HFF-Myc (cell line): Measurements from ENCODE around the gene BACE1-AS.

ENCODE experiments used
- DNase-seq: peaks from one replicate; pipeline ENCODE4 v3.0.0-alpha.2; 2011; ENCODE audit warnings: low read depth; ENCODE audit errors: extremely low read depth
- H3K4me3 ChIP-seq: replicated peaks from 2 replicates; pipeline ENCODE4 v1.5.1; 2011; ENCODE audit warnings: low read depth, mild to moderate bottlenecking, control low read depth, low read length
- CTCF ChIP-seq: IDR thresholded peaks from 2 replicates; pipeline ENCODE4 v1.5.1; 2012; ENCODE audit warnings: mild to moderate bottlenecking, low read depth, low read length, control low read depth; ENCODE audit errors: missing control alignments

BACE1-AS gene

GRCh38 chr11:117290809-117291396 is at the start of gene BACE1-AS:
Gene BACE1-AS, plus strand, starts transcription at chr11:117291346.
- no peak for DNase-seq

GRCh38 chr11:117248341-117248740 is 42.8 kb upstream of the BACE1-AS start:
- no peak for TF ChIP-seq CTCF
- no peak for DNase-seq
- no peak overlapping the region for H3K4me3 ChIP-seq

More at GRCh38 chr11:117290809-117291396, at the start of gene BACE1-AS:
- H3K4me3 ChIP-seq: no peak within 1 kb of the TSS
- no peak for TF ChIP-seq CTCF

GRCh38 chr11:117249571-117249970 is 41.6 kb upstream of the BACE1-AS start:
- no peak for TF ChIP-seq CTCF
- DNase-seq: no peak
- H3K4me3 ChIP-seq: no peak overlapping the region

- no peak for DNase-seq
- no peak for TF ChIP-seq CTCF
- H3K4me3 ChIP-seq: no peak overlapping the region
Observed at GRCh38 chr11:117251506-117251905, 39.6 kb upstream of the BACE1-AS start.

- H3K4me3 ChIP-seq: no peak overlapping the region
- no peak for DNase-seq
- no peak for TF ChIP-seq CTCF
Observed at GRCh38 chr11:117255966-117256365, 35.2 kb upstream of the BACE1-AS start.

GRCh38 chr11:117256573-117256972 is 34.6 kb upstream of the BACE1-AS start:
- no peak overlapping the region for H3K4me3 ChIP-seq
- DNase-seq: no peak
- no peak for TF ChIP-seq CTCF

- no peak for DNase-seq
- no peak for TF ChIP-seq CTCF
- H3K4me3 ChIP-seq: no peak overlapping the region
Observed at GRCh38 chr11:117258576-117258975, 32.6 kb upstream of the BACE1-AS start.
